ENCODE data around the gene PHLDA1. TPM values are rescaled to one million over a fixed set of nuclear protein-coding genes. Genes with fewer than 3 reads are reported as not detected.

PHLDA1 gene
- total RNA-seq, 4 donors from 2014 or later, result 2.4 to 32.7 (median 7.9) TPM

- intact Hi-C loops (cut with DNase I; ENCODE audit: low total_unique reads) (no loop called here), in situ Hi-C loops (cut with MboI; ENCODE audit: low sequenced_read_pairs in 4 of 4) (loop anchor here in 3 of 4 donors (10.0 to 25.0 kb wide), 3 partner anchors 491 to 641 kb away; partner anchors contain the start of gene GLIPR1L2 (in 1 of the 3))
- Histone ChIP-seq H3K36me3 (no peaks in the 10 kb centered on the region), H3K9me3 (no peaks in the 10 kb centered on the region), H3K4me1 (peaks cover 6 to 20% of the 10 kb centered on the region in 2 donors), H3K27ac (no peak overlapping the region), H3K4me3 (peak overlapping the region in 3 of 4 donors; percentile 77 to 86 (median 84)), H3K27me3 (peaks cover 0 to 40% (median 22%) of the 10 kb centered on the region in 3 donors)
- TF ChIP-seq CTCF (IDR thresholded peaks at IDR 0.05 in 4 of 5, conservative IDR thresholded peaks at IDR 0.05 in 1 of 5) (no peak), POLR2A (IDR thresholded peaks at IDR 0.05) (no peak)
- DNase-seq (no peak), ATAC-seq (no peak)
Observed at GRCh38 chr12:76028571-76029277, 2.9 kb downstream of the PHLDA1 start.

GRCh38 chr12:76026643-76027063, 4.9 kb downstream of the PHLDA1 start:
- Histone ChIP-seq H3K4me1 (peaks cover 0 to 12% of the 10 kb centered on the region in 2 donors), H3K9me3 (no peaks in the 10 kb centered on the region), H3K36me3 (no peaks in the 10 kb centered on the region), H3K27ac (peak overlapping the region in 1 of 4 donors; percentile 20), H3K4me3 (no peak overlapping the region), H3K27me3 (peaks cover 0 to 40% (median 22%) of the 10 kb centered on the region in 3 donors)
- DNase-seq, result no peak
- in situ Hi-C loops (cut with MboI; ENCODE audit: low sequenced_read_pairs in 4 of 4), result loop anchor here in 3 of 4 donors (10.0 to 25.0 kb wide), 3 partner anchors 489 to 639 kb away; partner anchors contain the start of gene GLIPR1L2 (in 1 of the 3)
- TF ChIP-seq CTCF (IDR thresholded peaks at IDR 0.05 in 4 of 5, conservative IDR thresholded peaks at IDR 0.05 in 1 of 5), result no peak
- TF ChIP-seq POLR2A (IDR thresholded peaks at IDR 0.05), result no peak
- intact Hi-C loops (cut with DNase I; ENCODE audit: low total_unique reads), result no loop called here
- ATAC-seq, result no peak

- Histone ChIP-seq H3K27me3 (peaks cover 0 to 40% (median 22%) of the 10 kb centered on the region in 3 donors), H3K36me3 (no peaks in the 10 kb centered on the region), H3K9me3 (no peaks in the 10 kb centered on the region), H3K4me3 (no peak overlapping the region), H3K4me1 (peaks cover 0 to 10% of the 10 kb centered on the region in 2 donors), H3K27ac (peak overlapping the region in 2 of 4 donors; percentile 20 to 31)
- no peak for DNase-seq
- in situ Hi-C loops (cut with MboI; ENCODE audit: low sequenced_read_pairs in 4 of 4) (loop anchor here in 3 of 4 donors (10.0 to 25.0 kb wide), 3 partner anchors 489 to 639 kb away; partner anchors contain the start of gene GLIPR1L2 (in 1 of the 3)), intact Hi-C loops (cut with DNase I; ENCODE audit: low total_unique reads) (no loop called here)
- TF ChIP-seq CTCF (IDR thresholded peaks at IDR 0.05 in 4 of 5, conservative IDR thresholded peaks at IDR 0.05 in 1 of 5) (no peak), POLR2A (IDR thresholded peaks at IDR 0.05) (no peak)
- ATAC-seq, result no peak
Observed at GRCh38 chr12:76025601-76026575, 5.7 kb downstream of the PHLDA1 start.

DNA sequence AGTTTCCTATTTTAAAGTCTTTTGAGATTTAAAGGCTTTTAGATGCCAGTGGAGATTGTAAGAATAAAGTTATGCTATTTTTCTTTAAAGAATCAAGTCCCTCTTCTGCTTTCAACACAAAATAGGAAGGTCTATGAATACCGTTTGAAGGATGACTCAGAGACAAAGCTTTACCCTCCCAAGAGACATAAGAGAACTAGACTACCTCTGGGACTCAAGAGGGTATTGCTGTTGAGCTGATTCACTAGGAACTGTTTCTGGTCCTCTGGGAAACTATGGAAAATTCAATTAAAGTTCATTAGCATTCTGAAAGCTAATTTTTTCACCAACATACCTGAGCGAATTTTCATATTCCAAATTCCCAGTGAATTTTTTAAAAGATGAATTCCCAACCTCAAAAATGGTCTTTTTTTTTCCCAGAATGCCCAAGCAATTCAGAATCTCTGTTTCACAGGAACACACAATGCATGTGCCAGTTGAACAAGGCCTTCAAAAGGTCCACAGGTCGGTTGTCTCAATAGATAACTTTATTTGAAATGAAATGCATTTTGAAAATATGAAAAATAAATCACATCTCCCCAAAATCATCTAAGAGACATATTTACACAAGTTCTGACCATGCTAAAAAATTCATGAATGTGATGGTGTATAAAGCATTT, 6.5 kb downstream of the PHLDA1 start:
- Histone ChIP-seq H3K4me3 (no peak overlapping the region), H3K27ac (no peak overlapping the region), H3K4me1 (peaks cover 0 to 2% of the 10 kb centered on the region in 2 donors), H3K27me3 (peaks cover 0 to 33% (median 17%) of the 10 kb centered on the region in 3 donors), H3K36me3 (no peaks in the 10 kb centered on the region), H3K9me3 (no peaks in the 10 kb centered on the region)
- no peak for TF ChIP-seq CTCF (IDR thresholded peaks at IDR 0.05 in 4 of 5, conservative IDR thresholded peaks at IDR 0.05 in 1 of 5)
- TF ChIP-seq POLR2A (IDR thresholded peaks at IDR 0.05), result no peak
- intact Hi-C loops (cut with DNase I; ENCODE audit: low total_unique reads) (no loop called here), in situ Hi-C loops (cut with MboI; ENCODE audit: low sequenced_read_pairs in 4 of 4) (loop anchor here in 3 of 4 donors (10.0 to 25.0 kb wide), 3 partner anchors 488 to 638 kb away; partner anchors contain the start of gene GLIPR1L2 (in 1 of the 3))
- ATAC-seq, result no peak
- DNase-seq, result no peak
